GM06990 (cell line): ENCODE measurements around the gene SENP1.

Experiments
- DNase-seq: peaks from one replicate; pipeline ENCODE4 v3.0.0-alpha.2; 2011; ENCODE audit not compliant: insufficient read length; ENCODE audit errors: extremely low read depth
- H3K27me3 ChIP-seq: replicated peaks from 2 replicates; pipeline ENCODE4 v1.6.0; 2011; ENCODE audit warnings: low read length; ENCODE audit not compliant: control insufficient read depth, insufficient read depth
- H3K36me3 ChIP-seq: 2 replicates; pipeline ENCODE4 v1.5.1; 2011; ENCODE audit warnings: low read length; ENCODE audit not compliant: control insufficient read depth, insufficient read depth
- H3K4me3 ChIP-seq: replicated peaks from 2 replicates; pipeline ENCODE4 v1.5.1; 2011; ENCODE audit warnings: low read depth, mild to moderate bottlenecking, control low read depth, low read length
- CTCF ChIP-seq: IDR thresholded peaks from 2 replicates; pipeline ENCODE4 v1.5.1; 2011; ENCODE audit warnings: low read length, control low read depth, mild to moderate bottlenecking, inconsistent platforms; ENCODE audit not compliant: insufficient read depth, poor library complexity, severe bottlenecking

SENP1 gene

GRCh38 chr12:48077111-48077510, 28.8 kb downstream of the SENP1 start:
- Histone ChIP-seq H3K36me3 (no peaks in the 10 kb centered on the region; the same call in none of the 2 replicates), H3K27me3 (no peaks in the 10 kb centered on the region), H3K4me3 (no peak overlapping the region)
- no peak for DNase-seq
- TF ChIP-seq CTCF: no peak

DNA sequence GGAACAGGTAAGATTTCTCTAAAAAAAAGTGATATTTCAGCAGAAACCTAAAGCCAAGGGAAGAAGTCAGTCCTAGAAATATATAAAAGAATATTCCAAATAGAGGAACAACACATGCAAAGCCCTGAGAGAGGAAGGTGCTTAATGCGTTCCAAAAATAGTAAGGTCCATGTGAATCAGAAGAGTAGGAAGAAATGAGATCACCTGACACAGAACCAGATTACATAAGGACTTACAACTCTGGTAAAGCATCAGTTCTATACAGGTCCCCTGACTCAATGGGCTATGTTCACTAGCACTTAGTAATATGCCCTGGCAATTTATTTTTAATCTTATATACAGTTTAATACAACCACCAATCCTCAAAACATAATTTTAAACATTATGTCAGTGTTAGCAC, 30.0 kb downstream of the SENP1 start:
- no peak for TF ChIP-seq CTCF
- H3K4me3 ChIP-seq: no peak overlapping the region
- no peaks in the 10 kb centered on the region for H3K27me3 ChIP-seq
- H3K36me3 ChIP-seq: no peaks in the 10 kb centered on the region; the same call in none of the 2 replicates
- no peak for DNase-seq

DNA sequence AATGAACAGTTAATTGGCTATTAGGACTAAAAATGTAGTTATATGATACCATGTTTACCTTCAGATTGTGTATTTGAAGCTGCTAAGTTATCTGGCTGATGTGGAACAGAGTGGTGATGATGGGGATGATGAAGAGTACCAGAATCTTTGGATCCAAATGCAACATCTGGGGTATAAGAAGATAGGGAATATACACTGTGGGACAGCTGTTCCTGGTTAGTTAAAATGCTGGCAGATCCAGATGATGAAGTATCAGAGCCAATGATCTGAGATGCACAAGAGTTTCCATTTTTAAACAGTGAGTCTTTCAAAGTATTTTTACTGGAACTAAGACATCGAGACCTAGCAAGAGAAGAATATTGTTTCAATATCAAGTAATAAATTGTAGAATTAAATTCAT, 31.6 kb downstream of the SENP1 start:
- Histone ChIP-seq H3K36me3 (peaks cover under 1% of the 10 kb centered on the region), H3K27me3 (no peaks in the 10 kb centered on the region), H3K4me3 (no peak overlapping the region)
- no peak for DNase-seq
- TF ChIP-seq CTCF: no peak

DNA sequence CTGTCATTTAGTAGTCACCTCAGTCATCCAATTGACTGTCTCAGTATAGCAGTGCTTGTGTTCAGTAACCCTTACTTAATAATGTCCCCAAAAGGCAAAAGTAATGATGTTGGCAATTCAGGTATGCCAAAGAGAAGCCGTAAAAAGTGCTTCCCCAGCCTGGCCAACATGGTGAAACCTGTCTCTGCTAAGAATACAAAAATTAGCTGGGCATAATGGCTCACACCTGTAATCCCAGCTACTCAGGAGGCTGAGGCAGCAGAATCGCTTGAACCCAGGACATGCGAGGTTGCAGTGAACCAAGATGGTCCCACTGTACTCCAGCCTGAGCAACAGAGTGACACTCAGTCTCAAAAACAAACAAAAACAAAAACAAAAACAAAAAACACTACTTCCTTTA, 33.6 kb downstream of the SENP1 start:
- TF ChIP-seq CTCF: no peak
- no peaks in the 10 kb centered on the region for H3K27me3 ChIP-seq
- DNase-seq: no peak
- peaks cover 2% of the 10 kb centered on the region for H3K36me3 ChIP-seq
- no peak overlapping the region for H3K4me3 ChIP-seq

DNA sequence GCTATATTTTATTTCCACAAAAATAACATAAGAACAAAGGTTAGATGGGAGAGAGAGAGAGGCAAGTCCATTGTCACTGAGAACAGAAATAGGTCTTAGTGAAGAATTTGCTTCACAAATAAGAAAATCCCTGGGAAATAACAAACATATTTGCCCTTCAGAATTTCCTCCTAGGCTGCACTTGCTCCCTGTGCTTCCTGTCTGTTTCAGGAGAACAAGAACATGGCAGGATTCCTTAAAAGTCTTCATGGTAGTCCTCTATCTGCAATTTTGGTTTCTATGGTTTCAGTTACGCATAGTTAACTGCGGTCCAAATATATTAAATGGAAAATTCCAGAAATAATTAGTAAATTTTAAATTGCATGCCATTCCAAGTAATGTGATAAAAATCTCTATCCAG, 34.1 kb downstream of the SENP1 start:
- Histone ChIP-seq H3K4me3 (no peak overlapping the region), H3K36me3 (peaks cover 2% of the 10 kb centered on the region), H3K27me3 (no peaks in the 10 kb centered on the region)
- no peak for DNase-seq
- no peak for TF ChIP-seq CTCF

DNA sequence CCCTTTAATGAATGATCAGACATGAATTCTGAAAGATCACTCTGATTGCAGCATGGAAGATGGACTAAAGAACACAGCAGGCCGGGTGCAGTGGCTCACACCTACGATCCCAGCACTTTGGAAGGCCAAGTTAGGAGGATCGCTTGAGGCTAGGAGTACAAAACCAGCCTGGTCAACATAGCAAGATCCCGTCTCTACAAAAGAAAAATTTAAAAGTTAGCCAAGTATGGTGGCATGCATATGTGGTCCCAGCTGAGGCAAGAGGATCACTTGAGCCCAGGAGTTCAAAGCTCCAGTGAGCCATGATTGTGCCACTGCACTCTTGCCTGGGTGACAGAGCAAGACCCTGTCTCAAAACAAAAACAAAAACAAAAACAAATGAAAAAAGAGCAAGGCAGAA, 35.1 kb downstream of the SENP1 start:
- Histone ChIP-seq H3K4me3 (no peak overlapping the region), H3K27me3 (no peaks in the 10 kb centered on the region), H3K36me3 (peaks cover 2% of the 10 kb centered on the region)
- TF ChIP-seq CTCF: no peak
- DNase-seq: no peak
